Stimulated activated CD4-positive, alpha-beta T cell treated with anti-CD3 and anti-CD28 coated beads, Interleukin-2, amount 100 ng/mL, for 4 hours (primary cell): ENCODE measurements around the gene ZBP1.

Experiments used
- DNase-seq: peaks from one replicate; pipeline ENCODE4 v3.0.0-alpha.2; 2020; ENCODE audit warnings: low read depth

ZBP1 gene

DNA sequence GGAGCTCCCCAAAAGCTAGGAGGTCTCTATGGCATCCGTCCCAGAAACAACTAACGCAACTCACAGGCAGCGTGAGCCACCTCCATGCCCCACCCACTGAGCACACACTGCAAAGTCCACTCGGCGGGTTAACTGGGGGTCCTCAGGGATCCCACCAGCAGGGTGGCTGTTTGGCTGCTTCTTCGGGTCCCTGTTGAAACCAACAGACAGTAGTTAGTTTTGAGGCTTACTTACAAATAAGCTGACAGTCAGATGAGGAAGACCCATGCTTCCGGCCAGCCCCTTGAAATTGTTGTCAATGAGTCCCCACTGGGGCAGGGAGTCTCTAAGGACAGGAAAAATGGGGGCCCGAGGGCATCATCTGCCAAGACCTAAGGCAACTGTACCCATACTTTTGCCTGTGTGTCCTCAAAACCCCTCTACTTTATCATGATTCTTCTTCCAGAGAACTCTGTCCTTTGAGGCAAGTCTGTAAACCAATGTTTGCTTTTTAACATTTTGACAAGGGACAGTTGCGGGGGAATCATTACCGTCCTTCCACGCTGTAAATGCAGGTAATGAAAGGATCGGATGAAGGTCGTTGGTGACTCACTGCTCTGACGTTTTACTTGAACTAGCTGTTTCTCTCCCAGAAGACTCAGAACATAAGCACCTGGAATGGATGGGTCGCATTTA lies 61.5 kb downstream of the ZBP1 start:
- no peak for DNase-seq

DNA sequence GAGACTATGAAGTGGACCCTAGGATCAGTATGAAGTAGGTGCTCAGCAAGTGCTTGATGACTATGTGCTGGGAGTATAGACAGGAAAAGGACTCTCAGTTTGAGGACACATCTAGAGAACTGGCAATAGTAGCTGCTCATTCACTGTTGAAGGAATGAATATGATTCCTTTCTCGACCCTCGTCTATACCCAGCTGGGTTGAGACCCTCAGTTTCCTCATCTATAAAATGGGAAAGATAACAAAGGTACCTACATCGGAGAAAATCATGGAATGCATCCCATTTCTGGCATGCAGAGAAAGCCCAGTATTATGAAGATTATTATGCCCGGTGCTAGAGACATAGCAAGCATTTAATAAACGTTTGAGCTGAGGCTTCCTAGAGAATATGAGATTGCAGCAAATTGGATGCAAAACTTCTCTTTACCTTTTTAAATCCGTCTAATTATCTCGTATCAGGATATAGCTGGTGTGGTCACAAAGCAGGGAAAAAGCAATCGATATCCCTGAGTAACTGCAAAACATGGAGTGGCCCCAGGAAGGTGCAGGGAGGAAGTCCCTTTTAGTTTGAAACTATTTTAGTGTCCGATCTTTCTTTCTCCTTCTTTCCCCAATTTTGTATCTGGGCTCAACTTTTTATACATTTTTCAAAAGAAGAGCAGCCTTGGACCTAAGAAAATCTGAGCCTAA lies 62.2 kb downstream of the ZBP1 start:
- DNase-seq = no peak

GRCh38 chr20:57556980-57557274 lies 63.3 kb downstream of the ZBP1 start:
- DNase-seq = no peak

DNA sequence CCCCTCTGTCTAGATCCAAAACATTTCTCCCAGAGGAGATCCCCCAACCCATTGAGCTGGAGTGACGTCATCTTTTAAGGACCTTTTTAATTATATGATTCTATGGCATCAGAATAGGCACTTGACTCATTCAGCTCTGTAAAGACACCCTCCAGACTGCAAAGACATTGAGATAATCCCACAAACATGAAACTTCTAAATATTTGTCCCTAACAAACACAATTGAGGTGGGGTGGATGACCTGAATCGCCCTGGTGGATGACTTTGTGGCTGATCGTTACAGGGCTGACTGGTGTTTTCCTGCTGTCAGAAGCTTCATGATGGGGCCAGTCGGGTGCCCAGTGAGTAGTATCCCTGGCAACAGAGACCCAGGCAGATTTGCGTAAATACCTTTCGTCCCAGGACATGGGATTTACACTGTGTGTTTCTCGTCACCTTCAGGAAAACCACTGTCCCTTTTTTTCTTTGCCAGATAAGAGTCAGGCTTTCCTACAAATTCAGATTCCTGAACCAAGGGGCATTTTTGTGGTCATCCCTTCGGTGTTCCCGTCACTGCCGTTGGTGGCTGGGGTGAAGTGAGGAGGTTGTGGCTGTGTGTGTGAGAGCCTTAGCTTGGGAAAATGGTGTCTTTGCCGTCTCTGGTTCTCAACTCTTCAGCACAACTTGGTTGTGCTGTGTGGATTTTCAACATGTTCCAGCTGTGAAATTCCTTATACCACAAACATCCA lies 64.6 kb downstream of the ZBP1 start:
- no peak for DNase-seq
